Inflammatory macrophage treated with lipopolysaccharide for 4 hours (primary cell): ENCODE results near the gene TRIM49D2.
"Not testable (repeated sequence)": the region's sequence is repeated elsewhere in the genome, so short reads cannot be mapped to it uniquely, and the experiment has no call there.

Source experiments
- DNase-seq: peaks from one replicate; pipeline ENCODE4 v3.0.0-alpha.2; 2020

TRIM49D2 gene

GRCh38 chr11:89923764-89924163 lies at the start of gene TRIM49D2:
TRIM49D2 (plus strand) TSS chr11:89924064; CDS start chr11:89926762, 2,698 bp downstream.
- not testable (repeated sequence) for DNase-seq

- DNase-seq: not testable (repeated sequence)
Measured at GRCh38 chr11:89877511-89877910, 46.4 kb upstream of the TRIM49D2 start.

GRCh38 chr11:89893245-89893644 lies 30.6 kb upstream of the TRIM49D2 start:
- DNase-seq: not testable (repeated sequence)

- not testable (repeated sequence) for DNase-seq
Measured at GRCh38 chr11:89900809-89901208, 23.1 kb upstream of the TRIM49D2 start.

- no peak for DNase-seq
Measured at GRCh38 chr11:89922195-89922660, 1.6 kb upstream of the TRIM49D2 start, which contains the start of gene TRIM49D1. TRIM49D1 (minus strand) TSS chr11:89922245; CDS start chr11:89917710, 4,535 bp downstream.

- DNase-seq: not testable (repeated sequence)
Measured at GRCh38 chr11:89960833-89961232, 37.0 kb downstream of the TRIM49D2 start.

GRCh38 chr11:89965737-89966136 lies 41.9 kb downstream of the TRIM49D2 start, which contains the start of gene TRIM64:
TRIM64 (plus strand) TSS chr11:89966037; CDS start chr11:89968504, 2,467 bp downstream.
- DNase-seq: not testable (repeated sequence)
